Raji (cell line): ENCODE results near the gene RBM8A.

Source experiments
- POLR2A ChIP-seq: IDR thresholded peaks from 2 replicates; pipeline ENCODE4 v1.6.1; 2011; ENCODE audit warnings: low read depth, low read length, control low read depth; ENCODE audit not compliant: insufficient read depth

RBM8A gene

DNA sequence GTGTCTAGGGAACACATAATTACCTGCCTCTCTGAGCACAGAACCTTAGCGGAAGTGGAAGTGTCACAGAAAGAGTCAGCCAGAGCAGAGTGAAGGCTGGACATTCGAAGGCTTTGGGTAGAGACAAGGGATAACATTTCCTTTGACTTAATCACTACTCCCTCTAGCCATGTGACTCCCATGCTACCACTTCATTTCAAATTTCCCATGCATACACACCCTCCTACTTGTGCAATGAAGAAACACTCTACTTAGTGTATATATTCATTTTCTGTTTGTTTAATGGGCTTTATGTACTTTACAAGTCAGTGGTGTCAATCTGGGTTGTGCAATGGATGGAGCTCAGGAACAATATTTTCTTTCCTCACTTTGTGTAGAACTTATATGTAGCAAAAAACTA lies 48.6 kb downstream of the RBM8A start:
- no peak for TF ChIP-seq POLR2A

DNA sequence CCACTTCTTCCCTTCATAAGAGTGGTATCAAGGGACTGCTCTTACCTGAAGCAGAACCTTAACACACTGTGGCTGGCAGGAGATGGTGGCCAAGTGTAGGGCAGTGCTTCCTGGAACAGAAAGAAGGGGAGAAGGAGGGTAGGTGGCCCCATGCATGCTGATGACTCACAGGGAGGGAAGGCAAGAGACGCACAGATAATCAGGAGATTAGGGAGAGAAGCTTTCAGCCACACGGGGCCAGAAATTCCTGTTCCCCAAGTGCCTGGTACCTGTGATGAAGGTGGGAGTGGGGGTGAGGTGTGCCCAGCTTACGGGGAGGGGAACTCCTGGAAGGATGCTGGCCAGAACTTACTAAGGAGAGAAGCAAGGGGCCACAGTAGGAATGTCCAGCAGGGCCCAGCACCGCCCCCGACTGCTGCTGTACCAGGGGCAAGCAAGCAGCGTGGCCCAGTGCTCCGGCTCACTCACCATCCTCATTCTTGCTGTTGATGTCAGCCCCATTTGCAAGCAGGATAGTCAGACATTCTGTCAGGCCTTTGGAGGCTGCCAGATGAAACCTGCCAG lies 49.3 kb downstream of the RBM8A start:
- TF ChIP-seq POLR2A: no peak

DNA sequence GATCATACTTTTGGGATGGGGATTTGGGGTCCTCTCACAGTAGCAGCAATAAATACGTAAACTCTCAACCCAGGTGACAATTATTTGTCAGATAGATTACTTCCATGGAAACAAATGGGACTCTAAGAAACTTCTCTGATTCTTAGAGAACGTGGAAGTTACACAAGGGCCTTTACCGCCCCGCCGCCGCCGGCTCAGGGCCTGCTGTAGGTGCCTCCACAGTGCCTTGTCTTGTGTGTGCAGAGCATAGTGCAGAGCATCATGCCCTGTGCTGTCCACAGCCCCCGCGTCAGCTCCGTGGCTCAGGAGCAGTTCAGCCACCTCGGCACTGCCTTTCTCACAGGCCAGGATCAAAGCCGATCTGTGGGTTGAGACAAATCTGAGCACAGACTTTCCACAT lies 52.6 kb downstream of the RBM8A start:
- no peak for TF ChIP-seq POLR2A

DNA sequence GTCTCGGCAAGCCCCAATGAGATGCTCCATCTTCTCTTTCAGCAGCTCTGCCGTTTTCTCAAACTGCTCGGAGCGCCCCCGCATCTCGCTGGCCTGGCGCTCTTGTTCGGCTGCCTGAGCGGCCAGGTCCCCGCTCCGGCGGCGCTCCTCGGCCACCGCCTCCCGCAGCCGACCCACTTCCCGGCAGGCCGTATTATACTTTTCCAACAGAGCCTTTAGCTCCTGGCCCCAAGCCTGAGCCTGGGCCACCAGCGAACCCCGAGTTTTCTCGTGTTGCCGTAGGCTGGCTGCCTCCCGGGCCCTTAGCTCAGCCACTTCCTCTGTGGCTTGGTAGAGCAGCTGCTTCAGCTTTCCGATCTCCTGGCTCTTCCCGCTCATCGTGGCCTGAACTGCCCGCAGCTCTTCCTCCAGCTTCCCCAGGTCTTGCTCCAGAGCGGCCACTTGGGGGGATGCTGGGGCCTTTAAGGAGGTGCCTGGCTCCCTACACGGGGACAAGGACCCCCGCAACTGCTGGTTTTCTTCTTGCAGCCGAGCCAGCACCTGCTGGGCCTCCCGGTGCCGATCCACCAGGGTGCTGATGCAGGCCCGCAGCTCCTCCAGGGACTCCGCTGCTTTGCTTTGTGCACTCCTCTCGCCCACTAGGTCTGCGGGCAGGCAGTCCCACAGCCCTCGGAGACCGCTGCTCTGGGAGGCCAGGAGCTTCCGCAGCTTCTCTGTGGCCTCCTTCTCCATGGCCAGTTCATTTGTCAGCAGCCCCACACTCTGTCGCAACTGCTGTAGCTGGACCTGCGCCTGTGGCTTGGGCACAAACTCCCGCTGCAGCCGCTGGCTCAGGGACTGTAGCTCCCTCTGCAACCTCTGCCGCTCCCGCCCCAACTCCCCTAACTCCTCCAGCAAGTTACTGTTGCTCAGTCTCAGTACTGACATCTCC lies 55.0 kb downstream of the RBM8A start:
- TF ChIP-seq POLR2A: no peak
